SK-N-SH treated with all-trans-retinoic acid at 6 μM for 48 hours (cell line): ENCODE data around the gene USP28.

Experiments used
- ATAC-seq: fragments of 200-7000 bp; cut with Tn5 transposase; 3 replicates; pipeline ENCODE4 v1.9.1; 2020; ENCODE audit warnings: mild to moderate bottlenecking, moderate library complexity
- ARNTL ChIP-seq: fragments of 450-650 bp; formaldehyde crosslinking; IDR thresholded peaks from 2 replicates; pipeline ENCODE4 v1.5.0; 2020; ENCODE audit warnings: low read depth, mild to moderate bottlenecking, moderate library complexity, borderline replicate concordance
- BACH2 ChIP-seq: fragments of 250-450 bp; sonication (Bioruptor Pico); IDR thresholded peaks from 2 replicates; pipeline ENCODE4 v1.9.0; 2021; ENCODE audit warnings: mild to moderate bottlenecking, borderline replicate concordance
- CREB5 ChIP-seq: fragments of 250-450 bp; sonication (Bioruptor Pico); IDR thresholded peaks from 2 replicates; pipeline ENCODE4 v1.5.1; 2020; ENCODE audit warnings: low read depth, mild to moderate bottlenecking, moderate library complexity
- CSDC2 ChIP-seq: fragments of 250-450 bp; sonication (Bioruptor Pico); IDR thresholded peaks from 2 replicates; pipeline ENCODE4 v1.5.0; 2020; ENCODE audit warnings: mild to moderate bottlenecking, moderate library complexity
- ESRRG ChIP-seq: fragments of 250-450 bp; sonication (Bioruptor Pico); IDR thresholded peaks from 2 replicates; pipeline ENCODE4 v1.6.1; 2021; ENCODE audit warnings: mild to moderate bottlenecking
- GLIS3 ChIP-seq: fragments of 250-450 bp; sonication (Bioruptor Pico); IDR thresholded peaks from 2 replicates; pipeline ENCODE4 v1.5.0; 2020; ENCODE audit warnings: mild to moderate bottlenecking, moderate library complexity
- ISL1 ChIP-seq: fragments of 250-450 bp; sonication (Bioruptor Pico); IDR thresholded peaks from 2 replicates; pipeline ENCODE4 v2.1.2; 2022; ENCODE audit warnings: mild to moderate bottlenecking, moderate library complexity
- OSR1 ChIP-seq: fragments of 250-450 bp; sonication (Bioruptor Pico); IDR thresholded peaks from 2 replicates; pipeline ENCODE4 v1.8.0; 2022; ENCODE audit warnings: moderate library complexity, mild to moderate bottlenecking, inconsistent platforms
- PATZ1 ChIP-seq: fragments of 250-450 bp; sonication (Bioruptor Pico); IDR thresholded peaks from 2 replicates; pipeline ENCODE4 v1.8.0; 2020; ENCODE audit warnings: mild to moderate bottlenecking, moderate library complexity, borderline replicate concordance
- POU6F1 ChIP-seq: fragments of 250-450 bp; sonication (Bioruptor Pico); IDR thresholded peaks from 2 replicates; pipeline ENCODE4 v1.8.0; 2021; ENCODE audit warnings: low read depth, mild to moderate bottlenecking, moderate library complexity, borderline replicate concordance
- PPARA ChIP-seq: fragments of 250-450 bp; sonication (Bioruptor Pico); IDR thresholded peaks from 2 replicates; pipeline ENCODE4 v1.5.0; 2020; ENCODE audit warnings: mild to moderate bottlenecking, borderline replicate concordance
- RARB ChIP-seq: fragments of 250-450 bp; sonication (Bioruptor Pico); IDR thresholded peaks from 2 replicates; pipeline ENCODE4 v1.8.0; 2021; ENCODE audit warnings: mild to moderate bottlenecking, moderate library complexity
- SNAI2 ChIP-seq: fragments of 250-450 bp; sonication (Bioruptor Pico); IDR thresholded peaks from 2 replicates; pipeline ENCODE4 v1.5.0; 2020; ENCODE audit warnings: mild to moderate bottlenecking, moderate library complexity
- TSHZ2 ChIP-seq: fragments of 250-450 bp; sonication (Bioruptor Pico); IDR thresholded peaks from 2 replicates; pipeline ENCODE4 v1.5.0; 2020; ENCODE audit warnings: mild to moderate bottlenecking, moderate library complexity
- ZC3H10 ChIP-seq: fragments of 250-450 bp; sonication (Bioruptor Pico); IDR thresholded peaks from 2 replicates; pipeline ENCODE4 v1.5.1; 2021; ENCODE audit warnings: mild to moderate bottlenecking, moderate library complexity
- ZFP3 ChIP-seq: fragments of 250-450 bp; sonication (Bioruptor Pico); IDR thresholded peaks from 2 replicates; pipeline ENCODE4 v1.5.0; 2020; ENCODE audit warnings: mild to moderate bottlenecking, moderate library complexity
- ZFP30 ChIP-seq: fragments of 450-650 bp; formaldehyde crosslinking; IDR thresholded peaks from 2 replicates; pipeline ENCODE4 v1.5.0; 2022; ENCODE audit warnings: mild to moderate bottlenecking, moderate library complexity
- ZNF565 ChIP-seq: fragments of 450-650 bp; formaldehyde crosslinking; conservative IDR thresholded peaks from 2 replicates; pipeline ENCODE4 v1.5.0; 2020; ENCODE audit warnings: low read depth, mild to moderate bottlenecking, moderate library complexity
- ZNF70 ChIP-seq: fragments of 450-650 bp; formaldehyde crosslinking; IDR thresholded peaks from 2 replicates; pipeline ENCODE4 v1.5.0; 2020; ENCODE audit warnings: mild to moderate bottlenecking, moderate library complexity
- ZNF8 ChIP-seq: fragments of 450-650 bp; formaldehyde crosslinking; IDR thresholded peaks from 2 replicates; pipeline ENCODE4 v1.5.0; 2020; ENCODE audit warnings: mild to moderate bottlenecking, moderate library complexity
- TF ChIP-seq, protein P1 (sequence below): fragments of 250-450 bp; sonication (Bioruptor Pico); IDR thresholded peaks from 2 replicates; pipeline ENCODE4 v1.5.1; 2021; ENCODE audit warnings: mild to moderate bottlenecking, moderate library complexity

Gene USP28

DNA sequence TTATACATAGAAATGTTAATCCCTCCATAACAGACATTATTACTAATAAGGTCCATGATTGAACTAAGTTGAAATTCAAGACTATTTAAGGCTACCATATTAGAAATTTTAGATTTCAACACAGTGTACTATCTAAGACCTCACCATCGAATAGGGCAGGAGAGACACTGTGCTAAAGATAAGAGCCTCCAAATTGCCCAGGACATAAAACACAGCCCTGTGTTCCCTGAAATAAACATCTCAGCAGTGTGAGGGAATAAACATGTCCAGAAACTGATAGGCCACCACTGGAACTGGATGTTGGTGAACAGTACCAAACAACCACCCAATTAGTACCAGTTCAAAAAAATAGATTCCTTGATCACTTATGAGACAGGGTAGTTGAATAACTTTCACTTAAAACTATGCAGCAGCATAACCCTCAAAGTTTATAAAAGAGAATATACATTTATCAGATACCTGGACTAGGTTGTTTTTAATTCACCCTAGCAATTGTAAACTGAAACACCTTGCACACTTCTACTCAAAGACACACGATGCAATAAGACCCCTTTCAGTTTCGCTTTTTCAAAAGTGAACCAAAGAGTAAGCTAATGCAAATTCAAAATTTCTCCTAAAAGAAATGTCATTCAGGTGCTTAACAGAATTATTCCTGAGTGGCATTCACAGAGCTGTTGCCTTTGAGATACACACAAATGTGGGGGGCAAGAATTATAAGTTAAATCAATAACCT, 34.3 kb downstream of the USP28 start (continued):
- no peak for TF ChIP-seq POU6F1 (CRISPR knock-in tag)
- no peak for TF ChIP-seq ZNF8 (CRISPR knock-in tag)
- no peak for TF ChIP-seq ISL1 (CRISPR knock-in tag)
- no peak for TF ChIP-seq ZFP30

DNA sequence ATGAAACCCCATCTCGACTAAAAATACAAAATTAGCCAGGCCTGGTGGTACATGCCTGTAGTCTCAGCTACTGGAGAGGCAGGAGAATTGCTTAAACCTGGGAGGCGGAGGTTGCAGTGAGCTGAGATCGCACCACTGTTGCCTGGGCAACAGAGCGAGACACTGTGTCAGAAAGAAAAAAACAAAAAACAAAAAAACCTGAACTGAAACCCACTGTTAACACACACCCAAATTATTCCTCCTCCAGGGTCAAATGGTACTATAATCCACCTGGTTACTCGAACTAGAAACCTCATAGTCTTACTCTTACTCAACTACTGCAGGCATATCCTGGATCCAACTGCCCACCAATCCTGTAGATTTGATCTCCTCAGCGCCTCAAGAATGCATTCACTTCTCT, 35.5 kb downstream of the USP28 start:
- no peak for TF ChIP-seq ARNTL
- TF ChIP-seq CREB5 (CRISPR knock-in tag), result no peak
- no peak for TF ChIP-seq PPARA (CRISPR knock-in tag)
- no peak for TF ChIP-seq ZFP30
- TF ChIP-seq ISL1 (CRISPR knock-in tag), result no peak
- no peak for TF ChIP-seq ZFP3 (CRISPR knock-in tag)
- TF ChIP-seq ZNF70 (CRISPR knock-in tag), result no peak
- no peak for TF ChIP-seq TSHZ2
- TF ChIP-seq, protein P1, sequence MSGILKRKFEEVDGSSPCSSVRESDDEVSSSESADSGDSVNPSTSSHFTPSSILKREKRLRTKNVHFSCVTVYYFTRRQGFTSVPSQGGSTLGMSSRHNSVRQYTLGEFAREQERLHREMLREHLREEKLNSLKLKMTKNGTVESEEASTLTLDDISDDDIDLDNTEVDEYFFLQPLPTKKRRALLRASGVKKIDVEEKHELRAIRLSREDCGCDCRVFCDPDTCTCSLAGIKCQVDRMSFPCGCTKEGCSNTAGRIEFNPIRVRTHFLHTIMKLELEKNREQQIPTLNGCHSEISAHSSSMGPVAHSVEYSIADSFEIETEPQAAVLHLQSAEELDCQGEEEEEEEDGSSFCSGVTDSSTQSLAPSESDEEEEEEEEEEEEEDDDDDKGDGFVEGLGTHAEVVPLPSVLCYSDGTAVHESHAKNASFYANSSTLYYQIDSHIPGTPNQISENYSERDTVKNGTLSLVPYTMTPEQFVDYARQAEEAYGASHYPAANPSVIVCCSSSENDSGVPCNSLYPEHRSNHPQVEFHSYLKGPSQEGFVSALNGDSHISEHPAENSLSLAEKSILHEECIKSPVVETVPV (CRISPR knock-in tag), result no peak
- no peak for TF ChIP-seq GLIS3
- TF ChIP-seq ZNF565 (CRISPR knock-in tag), result no peak
- TF ChIP-seq ZC3H10 (CRISPR knock-in tag), result no peak
- no peak for TF ChIP-seq SNAI2 (CRISPR knock-in tag)
- TF ChIP-seq CSDC2 (CRISPR knock-in tag), result no peak
- TF ChIP-seq, all 23 proteins: peak for 0
- no peak for ATAC-seq

- ATAC-seq, result no peak
- TF ChIP-seq PPARA (CRISPR knock-in tag) (no peak), ZNF565 (CRISPR knock-in tag) (no peak), OSR1 (CRISPR knock-in tag) (no peak), ESRRG (CRISPR knock-in tag) (no peak), ZFP30 (no peak), POU6F1 (CRISPR knock-in tag) (no peak), RARB (CRISPR knock-in tag) (no peak), ZNF70 (CRISPR knock-in tag) (no peak), BACH2 (no peak)
Measured at GRCh38 chr11:113838005-113838404, 37.4 kb downstream of the USP28 start.

DNA sequence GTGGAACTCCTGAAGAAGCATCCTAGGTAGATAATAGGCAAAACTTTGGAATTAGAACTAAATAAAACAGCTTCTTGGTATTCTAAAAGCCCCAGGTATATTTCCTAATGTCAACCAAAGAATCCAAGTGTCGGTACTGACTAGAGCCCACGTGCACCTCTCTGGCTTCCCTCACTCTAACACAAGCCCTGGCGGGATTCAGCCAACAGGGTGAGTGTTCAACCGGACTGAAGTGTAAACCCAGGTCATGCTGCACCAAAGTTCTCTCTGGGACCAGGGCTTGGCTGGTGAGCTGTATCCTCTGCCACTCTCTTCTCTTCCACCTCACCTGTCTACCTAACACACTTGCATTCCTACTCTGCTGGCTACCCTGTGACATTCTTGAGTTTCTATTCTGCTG, 40.1 kb downstream of the USP28 start:
- ATAC-seq, result no peak
- no peak for TF ChIP-seq PATZ1 (CRISPR knock-in tag)
- TF ChIP-seq SNAI2 (CRISPR knock-in tag), result no peak
- TF ChIP-seq POU6F1 (CRISPR knock-in tag), result no peak
- no peak for TF ChIP-seq ZC3H10 (CRISPR knock-in tag)
- no peak for TF ChIP-seq ESRRG (CRISPR knock-in tag)
- no peak for TF ChIP-seq ZFP3 (CRISPR knock-in tag)
- no peak for TF ChIP-seq ZNF8 (CRISPR knock-in tag)
- TF ChIP-seq PPARA (CRISPR knock-in tag), result no peak
- no peak for TF ChIP-seq ZNF70 (CRISPR knock-in tag)
- no peak for TF ChIP-seq RARB (CRISPR knock-in tag)
- TF ChIP-seq ISL1 (CRISPR knock-in tag), result no peak
- TF ChIP-seq ZNF565 (CRISPR knock-in tag), result no peak
